ENCODE results near the gene TYMS. TPM values are rescaled to one million over a fixed set of nuclear protein-coding genes. Genes with fewer than 3 reads are reported as not detected.

The TYMS gene
- total RNA-seq, 2 donors from 2014 or later: 1.2 to 8.2 TPM

DNA sequence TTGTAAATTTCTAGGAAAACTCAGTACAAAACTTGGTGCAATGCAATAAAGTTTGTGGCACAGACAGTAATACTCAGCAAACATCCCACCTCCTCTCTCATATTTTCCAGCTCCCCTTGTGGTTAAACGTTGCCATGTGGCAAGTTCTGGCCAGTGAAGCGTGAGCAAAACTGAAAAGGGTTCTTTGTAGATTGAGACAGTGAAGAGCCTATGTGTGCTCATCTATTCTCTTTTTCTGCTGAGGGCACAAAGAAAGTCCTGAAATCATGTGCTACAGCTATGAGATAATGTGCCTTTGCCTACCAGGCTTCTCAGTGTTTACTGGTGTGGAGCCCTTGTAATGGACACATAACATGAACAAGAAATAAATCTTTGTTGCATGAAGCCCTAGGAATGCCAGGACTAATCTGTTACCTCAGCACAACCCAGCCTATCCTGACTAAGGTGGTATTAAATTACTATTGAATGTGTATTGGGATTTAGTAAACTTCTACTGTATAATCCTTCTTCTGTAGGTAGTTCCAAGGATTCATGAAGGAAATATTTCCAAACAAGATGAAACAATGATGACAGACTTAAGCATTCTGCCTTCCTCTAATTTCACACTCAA lies 13.0 kb upstream of the TYMS start:
- no peaks in the 10 kb centered on the region for H3K4me1 ChIP-seq (ENCODE audit: control insufficient read depth in 1 of 2, low read depth in 2 of 2)
- H3K4me3 ChIP-seq: no peak overlapping the region
- H3K9me3 ChIP-seq: no peaks in the 10 kb centered on the region
- TF ChIP-seq, protein P1, sequence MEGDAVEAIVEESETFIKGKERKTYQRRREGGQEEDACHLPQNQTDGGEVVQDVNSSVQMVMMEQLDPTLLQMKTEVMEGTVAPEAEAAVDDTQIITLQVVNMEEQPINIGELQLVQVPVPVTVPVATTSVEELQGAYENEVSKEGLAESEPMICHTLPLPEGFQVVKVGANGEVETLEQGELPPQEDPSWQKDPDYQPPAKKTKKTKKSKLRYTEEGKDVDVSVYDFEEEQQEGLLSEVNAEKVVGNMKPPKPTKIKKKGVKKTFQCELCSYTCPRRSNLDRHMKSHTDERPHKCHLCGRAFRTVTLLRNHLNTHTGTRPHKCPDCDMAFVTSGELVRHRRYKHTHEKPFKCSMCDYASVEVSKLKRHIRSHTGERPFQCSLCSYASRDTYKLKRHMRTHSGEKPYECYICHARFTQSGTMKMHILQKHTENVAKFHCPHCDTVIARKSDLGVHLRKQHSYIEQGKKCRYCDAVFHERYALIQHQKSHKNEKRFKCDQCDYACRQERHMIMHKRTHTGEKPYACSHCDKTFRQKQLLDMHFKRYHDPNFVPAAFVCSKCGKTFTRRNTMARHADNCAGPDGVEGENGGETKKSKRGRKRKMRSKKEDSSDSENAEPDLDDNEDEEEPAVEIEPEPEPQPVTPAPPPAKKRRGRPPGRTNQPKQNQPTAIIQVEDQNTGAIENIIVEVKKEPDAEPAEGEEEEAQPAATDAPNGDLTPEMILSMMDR (IDR thresholded peaks at IDR 0.05): no peak
- no peaks in the 10 kb centered on the region for H3K27me3 ChIP-seq (replicated peaks; ENCODE audit: insufficient read depth)
- ATAC-seq (ENCODE audit: insufficient number of reproducible peaks, low FRiP score, low read depth): no peak
- no peak overlapping the region for H3K27ac ChIP-seq
- no peak for DNase-seq (ENCODE audit: low spot score)
- H3K36me3 ChIP-seq: no peaks in the 10 kb centered on the region

DNA sequence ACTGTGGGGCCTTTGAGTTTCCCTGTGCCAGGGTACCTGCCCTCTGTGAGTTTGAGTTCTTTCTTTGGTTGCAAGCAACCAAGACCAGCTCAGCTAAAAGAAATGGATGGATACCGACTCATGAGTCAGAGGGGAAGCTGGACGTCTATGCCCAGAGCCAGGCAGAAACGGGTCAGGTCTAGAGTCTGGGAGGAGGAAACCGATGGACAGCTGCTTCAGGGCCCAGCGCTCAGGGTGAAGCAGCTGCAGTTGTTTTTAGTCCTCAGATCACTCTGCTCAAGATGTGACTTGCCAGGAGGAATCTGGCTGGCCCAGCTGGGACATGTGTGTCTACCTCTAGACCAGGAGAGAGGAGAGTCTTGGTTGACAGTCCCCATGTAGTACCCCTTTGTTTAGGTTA lies 10.1 kb upstream of the TYMS start:
- ATAC-seq (ENCODE audit: insufficient number of reproducible peaks, low FRiP score, low read depth) (no peak), DNase-seq (ENCODE audit: low spot score) (no peak)
- no peaks in the 10 kb centered on the region for H3K4me1 ChIP-seq (ENCODE audit: control insufficient read depth in 1 of 2, low read depth in 2 of 2)
- no peaks in the 10 kb centered on the region for H3K27me3 ChIP-seq (replicated peaks; ENCODE audit: insufficient read depth)
- H3K36me3 ChIP-seq: no peaks in the 10 kb centered on the region
- TF ChIP-seq, protein P1 (IDR thresholded peaks at IDR 0.05): no peak
- H3K4me3 ChIP-seq: no peak overlapping the region
- H3K27ac ChIP-seq: no peak overlapping the region
- H3K9me3 ChIP-seq: no peaks in the 10 kb centered on the region

DNA sequence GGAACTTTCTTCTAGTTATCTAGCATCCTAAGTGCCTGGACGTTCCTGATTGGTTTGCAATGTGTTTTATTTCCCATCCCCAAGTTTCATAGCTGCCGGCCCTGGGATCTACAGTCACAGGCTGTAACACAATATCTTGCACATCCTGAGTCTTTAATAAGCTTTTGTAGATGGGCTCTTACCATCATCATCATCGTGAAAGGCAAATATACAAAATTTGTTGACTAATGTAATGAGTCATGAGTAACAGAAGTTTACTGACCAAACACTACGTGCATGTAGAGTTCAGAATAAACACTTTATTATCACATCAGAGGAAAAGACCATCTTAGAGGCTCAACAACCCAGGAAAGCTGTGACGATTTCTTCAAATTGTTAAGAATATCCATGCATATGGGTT lies 8.1 kb upstream of the TYMS start:
- Histone ChIP-seq H3K4me1 (ENCODE audit: control insufficient read depth in 1 of 2, low read depth in 2 of 2) (no peaks in the 10 kb centered on the region), H3K9me3 (no peaks in the 10 kb centered on the region), H3K27me3 (replicated peaks; ENCODE audit: insufficient read depth) (no peaks in the 10 kb centered on the region), H3K27ac (no peak overlapping the region), H3K4me3 (no peak overlapping the region), H3K36me3 (no peaks in the 10 kb centered on the region)
- TF ChIP-seq, protein P1 (IDR thresholded peaks at IDR 0.05): no peak
- ATAC-seq (ENCODE audit: insufficient number of reproducible peaks, low FRiP score, low read depth): no peak
- no peak for DNase-seq (ENCODE audit: low spot score)

DNA sequence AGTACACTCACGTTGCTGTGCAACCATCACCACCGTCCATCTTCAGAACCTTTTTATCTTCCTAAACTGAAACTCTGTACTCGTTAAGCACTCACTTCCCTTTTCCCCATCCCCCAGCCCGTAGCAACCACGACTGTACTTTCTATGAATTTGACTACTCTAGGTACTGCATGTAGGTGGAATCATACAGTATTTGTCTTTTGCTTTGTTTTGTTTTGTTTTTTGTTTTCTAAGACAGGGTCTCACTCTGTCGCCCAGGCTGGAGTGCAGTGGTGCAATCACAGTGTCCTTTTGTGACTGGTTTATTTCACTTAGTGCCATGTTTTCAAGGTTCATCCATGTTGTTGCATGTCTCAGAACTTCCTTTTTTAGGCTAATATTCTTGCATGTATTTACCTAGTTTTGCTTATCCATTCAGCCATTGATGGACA lies 7.0 kb upstream of the TYMS start:
- H3K27me3 ChIP-seq (replicated peaks; ENCODE audit: insufficient read depth): no peaks in the 10 kb centered on the region
- H3K36me3 ChIP-seq: no peaks in the 10 kb centered on the region
- DNase-seq (ENCODE audit: low spot score) (no peak), ATAC-seq (ENCODE audit: insufficient number of reproducible peaks, low FRiP score, low read depth) (no peak)
- no peaks in the 10 kb centered on the region for H3K4me1 ChIP-seq (ENCODE audit: control insufficient read depth in 1 of 2, low read depth in 2 of 2)
- H3K4me3 ChIP-seq: no peak overlapping the region
- H3K27ac ChIP-seq: no peak overlapping the region
- TF ChIP-seq, protein P1 (IDR thresholded peaks at IDR 0.05): no peak
- no peaks in the 10 kb centered on the region for H3K9me3 ChIP-seq

DNA sequence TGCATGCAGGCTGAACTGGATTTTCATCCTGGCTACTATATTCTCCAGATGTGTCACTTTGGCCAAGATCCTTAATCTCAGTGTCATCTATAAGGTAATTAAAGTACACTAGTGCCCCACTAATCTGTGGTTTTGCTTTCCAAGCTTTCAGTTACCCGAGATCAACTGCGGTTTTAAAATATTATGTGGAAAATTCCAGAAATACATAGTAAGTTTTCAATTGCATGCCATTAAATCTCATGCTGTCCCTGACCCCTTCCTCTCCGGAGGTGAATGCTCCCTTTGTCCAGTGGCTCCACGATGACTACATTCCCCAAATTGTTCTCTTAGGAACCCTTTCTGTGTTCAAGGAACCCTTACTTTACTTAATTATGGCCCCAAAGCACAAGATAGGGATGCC lies 5.3 kb upstream of the TYMS start:
- no peak overlapping the region for H3K27ac ChIP-seq
- no peaks in the 10 kb centered on the region for H3K9me3 ChIP-seq
- ATAC-seq (ENCODE audit: insufficient number of reproducible peaks, low FRiP score, low read depth) (no peak), DNase-seq (ENCODE audit: low spot score) (no peak)
- TF ChIP-seq, protein P1 (IDR thresholded peaks at IDR 0.05): no peak
- H3K27me3 ChIP-seq (replicated peaks; ENCODE audit: insufficient read depth): no peaks in the 10 kb centered on the region
- no peak overlapping the region for H3K4me3 ChIP-seq
- H3K36me3 ChIP-seq: no peaks in the 10 kb centered on the region
- H3K4me1 ChIP-seq (ENCODE audit: control insufficient read depth in 1 of 2, low read depth in 2 of 2): peaks cover 0 to 3% of the 10 kb centered on the region in 2 donors
